Stimulated activated CD4-positive, alpha-beta T cell treated with anti-CD3 and anti-CD28 coated beads, Interleukin-12 subunit alpha, Interleukin-12 subunit beta, amount 100 ng/mL, for 4 hours (primary cell): ENCODE measurements around the gene TRERF1.
"Not testable (repeated sequence)": the region's sequence is repeated elsewhere in the genome, so short reads cannot be mapped to it uniquely, and the experiment has no call there.

Experiments used
- DNase-seq: peaks from one replicate; pipeline ENCODE4 v3.0.0-alpha.2; 2020

Gene TRERF1

GRCh38 chr6:42211726-42212125, 240.0 kb downstream of the TRERF1 start:
- no peak for DNase-seq

- no peak for DNase-seq
Observed at GRCh38 chr6:42210551-42210950, 241.2 kb downstream of the TRERF1 start.

DNA sequence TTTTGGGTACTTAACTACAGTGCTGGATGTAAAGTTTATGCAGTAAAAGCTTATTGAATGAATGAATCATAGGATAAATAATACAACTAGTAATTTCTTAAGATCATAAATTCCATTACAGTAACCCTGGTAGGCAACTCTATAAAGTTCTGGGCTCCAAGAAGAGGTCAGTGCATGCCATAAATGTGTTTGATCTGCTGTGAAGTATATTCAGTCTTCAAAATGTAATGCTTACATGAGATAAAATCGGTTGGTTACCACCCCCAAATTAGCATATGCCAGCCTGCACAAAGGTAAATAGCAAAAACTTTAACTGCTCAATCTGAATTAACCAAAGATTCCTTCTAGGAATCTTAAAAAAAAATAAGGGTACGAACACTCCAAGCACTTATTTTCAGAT, 244.2 kb downstream of the TRERF1 start:
- DNase-seq, result not testable (repeated sequence)

DNA sequence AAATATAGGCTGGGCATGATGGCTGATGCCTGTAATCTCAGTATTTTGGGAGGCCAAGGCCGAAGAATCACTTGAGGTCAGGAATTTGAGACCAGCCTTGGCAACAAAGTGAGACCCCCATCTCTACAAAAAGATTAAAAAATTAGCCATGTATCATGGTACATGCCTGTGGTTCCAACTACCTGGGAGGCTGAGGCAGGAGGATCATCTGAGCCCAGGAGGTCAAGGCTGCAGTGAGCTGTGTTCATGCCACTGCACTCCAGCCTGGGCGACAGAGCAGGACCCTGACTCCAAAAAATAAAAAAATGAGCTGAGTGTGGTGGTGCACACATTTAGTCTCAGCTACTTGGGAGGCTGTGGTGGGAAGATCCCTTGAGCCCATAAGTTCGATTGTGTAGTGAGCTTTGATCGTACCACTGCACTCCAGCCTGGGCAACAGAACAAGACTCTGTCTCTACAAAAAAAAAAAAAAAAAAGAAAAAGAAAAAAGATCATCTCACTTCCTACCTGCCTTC, 246.9 kb downstream of the TRERF1 start:
- no peak for DNase-seq

GRCh38 chr6:42203183-42203582, 248.5 kb downstream of the TRERF1 start:
- DNase-seq, result no peak

DNA sequence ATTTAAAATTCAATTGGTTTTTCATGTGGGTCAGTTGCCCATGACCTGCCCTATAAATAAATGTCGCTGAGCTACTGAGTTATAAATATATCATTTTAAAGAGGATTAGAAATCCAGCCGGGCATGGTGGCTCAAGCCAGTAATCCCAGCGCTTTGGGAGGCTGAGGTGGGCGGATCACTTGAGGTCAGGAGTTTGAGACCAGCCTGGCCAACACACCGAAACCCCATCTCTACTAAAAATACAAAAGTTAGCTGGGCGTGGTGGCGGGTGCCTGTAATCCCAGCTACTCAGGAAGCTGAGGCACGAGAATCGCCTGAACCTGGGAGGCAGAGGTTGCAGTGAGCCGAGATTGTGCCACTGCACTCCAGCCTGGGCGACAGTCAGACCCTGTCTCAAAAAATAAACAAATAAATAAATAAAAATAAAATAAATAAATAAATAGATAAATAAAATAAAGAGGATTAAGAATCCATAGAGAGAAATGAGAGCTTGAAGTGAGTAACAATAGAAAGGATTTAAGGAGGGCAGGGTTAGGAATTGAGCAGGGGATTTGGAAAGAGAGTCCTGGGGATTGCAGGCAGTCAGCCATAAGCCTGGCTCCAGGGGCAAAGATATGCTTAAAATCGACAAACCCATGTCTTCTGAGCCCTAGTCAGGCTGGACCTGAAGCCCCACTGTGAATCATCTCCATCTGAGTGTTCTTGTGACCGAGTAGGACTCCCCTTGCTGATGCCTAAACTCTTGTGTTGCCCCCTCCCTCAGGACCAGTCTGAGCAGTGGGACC, 249.4 kb downstream of the TRERF1 start:
- not testable (repeated sequence) for DNase-seq

- no peak for DNase-seq
Observed at GRCh38 chr6:42201382-42201781, 250.3 kb downstream of the TRERF1 start.

GRCh38 chr6:42200035-42200434, 251.7 kb downstream of the TRERF1 start:
- DNase-seq, result no peak

DNA sequence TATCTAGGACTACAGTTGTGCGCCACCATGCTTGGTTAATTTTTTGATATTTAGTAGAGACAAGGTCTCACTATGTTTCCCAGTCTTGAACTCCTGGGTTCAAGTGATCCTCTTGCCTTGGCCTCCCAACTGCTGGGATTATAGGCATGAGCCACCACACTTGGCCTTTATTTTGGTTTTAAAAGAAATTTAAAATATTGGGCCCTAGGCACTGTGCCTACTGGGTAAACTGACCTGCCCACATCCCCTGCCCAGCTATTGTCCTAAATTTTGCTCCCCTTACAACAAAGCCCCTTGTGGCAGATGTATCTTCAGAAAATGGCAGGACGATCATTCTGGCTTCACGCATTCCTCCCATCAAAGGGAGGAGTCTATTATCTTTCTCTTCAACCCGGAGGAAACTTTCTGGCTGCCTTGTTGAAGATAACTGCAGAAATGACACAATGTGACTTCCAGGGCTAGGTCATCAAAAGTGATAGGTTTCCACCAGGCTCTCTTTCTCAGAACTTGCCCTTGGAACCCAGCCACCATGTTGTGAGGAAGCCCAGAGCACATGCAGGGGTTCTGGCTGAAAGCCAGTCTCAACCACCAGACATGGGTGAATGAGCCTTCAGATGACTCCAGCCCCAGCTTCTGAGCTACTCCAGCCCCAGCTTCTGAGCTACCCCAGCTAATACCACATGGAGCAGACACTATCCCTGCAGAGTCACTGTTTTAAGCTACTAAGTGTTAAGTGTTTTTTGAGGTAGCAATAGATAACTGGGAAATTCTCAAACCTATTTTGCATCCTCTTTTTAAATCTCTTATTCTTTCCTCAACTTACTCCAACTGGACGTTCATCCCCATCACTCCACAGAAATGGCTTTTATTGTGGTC, 252.4 kb downstream of the TRERF1 start:
- DNase-seq, result no peak

- DNase-seq, result no peak
Observed at GRCh38 chr6:42197555-42198362, 254.0 kb downstream of the TRERF1 start.

DNA sequence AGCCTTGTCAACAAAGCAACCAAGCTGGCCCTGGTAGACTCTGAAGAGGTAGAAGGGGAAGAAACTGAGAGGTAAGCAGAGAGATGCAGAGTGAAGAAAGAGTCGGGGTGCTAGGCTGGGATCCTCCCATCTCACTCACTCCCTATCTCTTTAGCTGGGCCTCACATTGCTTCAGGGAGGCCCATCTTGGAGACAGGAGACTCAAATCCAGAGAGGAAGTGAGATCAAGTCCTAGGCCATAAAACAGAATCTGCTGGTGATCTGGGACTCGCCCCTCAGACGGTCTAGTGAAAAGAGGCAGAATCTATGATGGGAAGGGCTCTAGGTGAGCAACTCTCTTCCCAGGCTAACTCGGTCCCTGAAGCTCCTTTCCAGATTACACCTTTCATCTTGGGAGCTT, 256.3 kb downstream of the TRERF1 start:
- DNase-seq, result no peak

DNA sequence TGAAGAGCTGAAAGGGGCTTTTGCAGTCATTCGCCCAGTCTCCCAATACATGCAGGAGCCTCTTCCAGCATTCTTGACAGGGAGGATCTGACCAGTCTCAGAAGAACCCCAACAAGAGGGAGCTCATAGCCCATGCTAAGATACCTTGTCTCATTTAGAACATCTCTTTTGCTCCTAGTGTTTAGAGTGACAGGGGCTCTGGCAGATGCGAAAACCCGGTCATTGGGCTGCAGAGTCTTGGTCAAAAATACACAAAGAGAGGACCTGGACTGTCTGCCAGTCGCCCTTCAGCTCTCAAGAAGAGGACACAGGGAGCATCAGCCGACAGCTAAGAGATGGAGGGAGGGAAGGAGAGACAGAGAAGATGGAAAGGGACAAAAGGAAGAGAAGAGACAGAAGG, 257.7 kb downstream of the TRERF1 start:
- DNase-seq, result no peak

DNA sequence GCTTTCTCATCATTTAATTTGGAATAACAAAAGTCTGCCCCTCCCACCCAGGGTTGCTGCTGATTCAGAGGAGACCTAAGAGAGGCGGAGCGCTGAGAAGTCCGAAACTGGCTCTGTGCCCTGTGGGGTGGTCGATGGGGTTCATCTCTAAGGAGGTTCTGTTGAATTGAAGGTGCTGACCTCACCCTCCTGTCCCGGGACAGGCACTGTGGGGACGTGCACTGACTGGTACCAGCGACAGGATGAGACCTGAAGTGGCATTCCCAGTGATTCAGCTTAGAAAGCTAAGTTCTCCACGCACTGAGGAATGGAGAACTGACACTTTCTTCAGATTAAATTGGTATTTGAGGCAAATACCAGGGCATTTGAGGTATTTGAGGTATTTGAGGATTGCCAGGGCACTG, 258.2 kb downstream of the TRERF1 start:
- no peak for DNase-seq

DNA sequence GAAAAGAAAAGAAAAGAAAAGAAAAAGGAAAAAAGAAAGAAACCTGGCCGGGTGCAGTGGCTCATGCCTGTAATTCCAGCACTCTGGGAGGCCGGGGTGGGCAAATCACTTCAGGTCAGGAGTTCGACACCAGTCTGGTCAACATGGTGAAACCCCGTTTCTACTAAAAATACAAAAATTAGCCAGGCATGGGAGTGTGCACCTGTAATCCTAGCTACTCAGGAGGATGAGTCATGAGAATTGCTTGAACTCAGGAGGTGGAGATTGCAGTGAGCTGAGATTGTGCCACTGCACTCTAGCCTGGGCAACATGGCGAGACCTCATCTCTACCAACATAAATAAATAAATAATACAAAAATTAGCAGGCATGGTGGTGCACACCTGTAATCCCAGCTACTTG, 259.3 kb downstream of the TRERF1 start:
- not testable (repeated sequence) for DNase-seq

GRCh38 chr6:42190554-42191183, 261.1 kb downstream of the TRERF1 start:
- no peak for DNase-seq

DNA sequence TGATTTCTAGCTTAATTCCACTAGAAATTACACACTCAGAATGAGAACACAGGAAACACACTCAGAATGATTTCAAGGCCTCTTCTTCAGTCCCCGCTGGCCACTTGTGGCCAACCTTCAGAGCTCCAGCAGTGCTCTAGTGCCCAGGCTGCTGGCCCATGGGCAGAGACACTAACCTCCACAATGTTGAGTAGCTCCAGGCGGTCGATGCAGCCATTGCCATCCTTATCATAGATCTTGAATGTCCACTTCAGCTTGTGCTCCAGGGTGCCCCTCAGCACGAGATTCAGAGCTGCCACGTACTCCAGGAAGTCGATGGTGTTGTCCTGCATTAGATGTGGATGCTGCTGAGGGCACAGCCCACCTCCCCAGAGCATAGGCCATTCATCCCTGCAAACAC, 263.3 kb downstream of the TRERF1 start:
- no peak for DNase-seq

GRCh38 chr6:42185597-42185996, 266.1 kb downstream of the TRERF1 start:
- no peak for DNase-seq

DNA sequence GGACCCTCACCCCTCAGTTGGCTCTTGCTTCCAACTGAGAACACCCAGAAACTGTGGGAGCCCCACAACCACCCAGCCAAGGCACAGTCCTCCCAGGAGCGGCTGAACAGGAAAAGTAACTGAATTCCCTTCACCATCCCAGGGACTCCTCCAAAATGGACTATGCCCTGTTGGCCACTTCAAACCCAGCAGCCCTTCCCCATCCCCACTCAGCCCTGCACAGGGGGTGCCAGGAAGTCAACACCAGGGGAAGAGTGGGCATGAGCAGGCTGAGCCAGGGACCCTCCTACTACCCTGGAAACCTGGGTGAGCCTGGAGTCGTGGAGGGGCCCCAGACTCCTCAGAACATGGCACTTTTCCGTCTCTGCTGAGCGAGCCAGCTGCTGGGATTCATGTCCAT, 267.3 kb downstream of the TRERF1 start:
- DNase-seq, result no peak

DNA sequence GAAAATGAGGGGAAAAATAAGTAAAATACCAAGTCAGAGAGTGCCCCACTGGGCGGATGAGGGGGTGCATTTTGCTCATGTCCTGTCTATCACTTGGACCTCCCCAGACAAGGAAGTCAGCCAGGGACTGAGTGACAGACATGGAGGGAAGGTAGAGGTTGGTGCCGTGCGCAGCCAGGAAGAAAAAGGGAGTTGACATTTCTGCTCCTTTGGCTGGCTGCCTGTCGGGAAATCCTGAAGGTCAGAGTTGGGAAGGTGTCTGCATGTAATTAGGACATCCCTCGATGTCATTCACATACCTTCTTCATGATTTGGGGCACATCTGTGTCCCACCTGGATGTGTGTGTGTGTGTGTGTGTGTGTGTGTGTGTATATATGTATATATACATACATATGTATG, 269.6 kb downstream of the TRERF1 start:
- DNase-seq, result no peak

DNA sequence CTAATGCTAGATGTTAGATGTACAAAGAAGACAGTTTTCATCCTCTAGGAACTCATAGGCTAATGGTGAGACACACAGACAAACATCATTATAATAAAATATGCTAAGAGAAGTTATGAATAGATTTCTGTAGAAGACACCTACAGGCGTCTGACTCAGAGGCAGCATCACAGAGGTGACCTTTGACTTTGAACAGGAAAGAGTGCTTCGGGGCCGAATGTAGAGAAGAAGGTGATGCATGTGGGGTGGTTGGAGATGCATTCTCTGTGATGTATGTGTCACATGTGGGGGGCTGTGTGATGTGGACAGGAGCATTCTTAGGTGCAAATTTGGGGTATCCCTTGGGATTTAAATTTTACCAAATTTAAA, 271.8 kb downstream of the TRERF1 start:
- no peak for DNase-seq

DNA sequence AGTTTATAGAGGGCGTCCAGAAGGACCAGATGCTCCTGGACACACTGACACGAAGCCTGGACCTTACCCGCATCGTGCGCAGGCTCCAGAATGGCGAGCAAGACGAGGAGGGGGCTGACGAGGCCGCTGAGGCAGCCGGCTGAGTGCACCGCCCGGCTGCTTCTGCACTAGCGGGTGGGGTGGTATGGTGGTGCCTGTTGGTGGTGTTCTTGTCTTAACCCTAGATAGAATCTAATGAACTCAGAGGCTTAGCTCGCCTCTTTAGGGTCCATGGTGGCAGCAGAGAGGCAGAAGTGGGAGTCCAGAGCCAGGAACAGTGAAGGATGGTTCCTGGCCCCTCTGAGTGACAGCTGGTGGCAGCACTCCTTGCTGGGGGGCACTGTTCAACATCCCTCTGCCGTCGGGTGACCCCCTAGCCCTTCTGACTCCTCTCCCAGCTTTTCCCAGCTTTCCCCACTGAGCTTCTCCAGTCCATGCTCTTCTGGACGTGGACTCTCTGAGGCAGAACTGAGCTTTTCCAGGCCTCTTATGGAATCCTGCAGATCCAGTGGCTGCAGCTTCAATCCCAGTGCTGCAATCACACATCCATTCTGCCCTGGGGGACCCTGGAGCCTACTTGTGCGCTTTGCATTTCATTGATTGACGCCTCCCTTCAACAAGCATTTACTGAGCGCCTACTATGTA, 272.3 kb downstream of the TRERF1 start:
- no peak for DNase-seq
